HG02610 (cell line): ENCODE measurements around the gene SLC25A48.
"Not testable (repeated sequence)": the region's sequence is repeated elsewhere in the genome, so short reads cannot be mapped to it uniquely, and the experiment has no call there.

Experiments used
- ATAC-seq: cut with Tn5 transposase; IDR thresholded peaks from one replicate; pipeline ENCODE4 v1.9.1; 2021; ENCODE audit warnings: mild to moderate bottlenecking, moderate library complexity; ENCODE audit not compliant: unreplicated experiment

Gene SLC25A48

GRCh38 chr5:135829681-135830383 is 4.6 kb upstream of the SLC25A48 start:
- no peak for ATAC-seq

GRCh38 chr5:135830384-135830700 is 4.1 kb upstream of the SLC25A48 start:
- no peak for ATAC-seq

GRCh38 chr5:135830876-135831275 is 3.6 kb upstream of the SLC25A48 start:
- no peak for ATAC-seq

GRCh38 chr5:135831439-135831838 is 3.0 kb upstream of the SLC25A48 start:
- no peak for ATAC-seq

- no peak for ATAC-seq
These were observed 2.5 kb upstream of the SLC25A48 start for GRCh38 chr5:135831851-135832555.

- ATAC-seq = no peak
These were observed 1.2 kb upstream of the SLC25A48 start for GRCh38 chr5:135832941-135833920.

- peak; percentile 80 for ATAC-seq
These were observed 363 bp upstream of the SLC25A48 start for GRCh38 chr5:135833961-135834638.

GRCh38 chr5:135835766-135836165 is 1.3 kb downstream of the SLC25A48 start:
- no peak for ATAC-seq

GRCh38 chr5:135838395-135838794 is 3.9 kb downstream of the SLC25A48 start:
- not testable (repeated sequence) for ATAC-seq

- no peak for ATAC-seq
These were observed 5.1 kb downstream of the SLC25A48 start for GRCh38 chr5:135839566-135839965.

GRCh38 chr5:135840959-135841358 is 6.5 kb downstream of the SLC25A48 start:
- ATAC-seq = no peak

- no peak for ATAC-seq
These were observed 8.3 kb downstream of the SLC25A48 start for GRCh38 chr5:135842737-135843136.

GRCh38 chr5:135843571-135844337 is 9.3 kb downstream of the SLC25A48 start:
- no peak for ATAC-seq

- no peak for ATAC-seq
These were observed 11.8 kb downstream of the SLC25A48 start for GRCh38 chr5:135846311-135846710.

- ATAC-seq = no peak
These were observed 13.5 kb downstream of the SLC25A48 start for GRCh38 chr5:135847976-135848375.

GRCh38 chr5:135850231-135850630 is 15.8 kb downstream of the SLC25A48 start:
- ATAC-seq = no peak

GRCh38 chr5:135850671-135851070 is 16.2 kb downstream of the SLC25A48 start:
- ATAC-seq = no peak

GRCh38 chr5:135851186-135851914 is 16.9 kb downstream of the SLC25A48 start:
- ATAC-seq = no peak
